ENCODE measurements around the gene CFAP410.
"Not testable (repeated sequence)": the region's sequence is repeated elsewhere in the genome, so short reads cannot be mapped to it uniquely, and the experiment has no call there.

Gene CFAP410

DNA sequence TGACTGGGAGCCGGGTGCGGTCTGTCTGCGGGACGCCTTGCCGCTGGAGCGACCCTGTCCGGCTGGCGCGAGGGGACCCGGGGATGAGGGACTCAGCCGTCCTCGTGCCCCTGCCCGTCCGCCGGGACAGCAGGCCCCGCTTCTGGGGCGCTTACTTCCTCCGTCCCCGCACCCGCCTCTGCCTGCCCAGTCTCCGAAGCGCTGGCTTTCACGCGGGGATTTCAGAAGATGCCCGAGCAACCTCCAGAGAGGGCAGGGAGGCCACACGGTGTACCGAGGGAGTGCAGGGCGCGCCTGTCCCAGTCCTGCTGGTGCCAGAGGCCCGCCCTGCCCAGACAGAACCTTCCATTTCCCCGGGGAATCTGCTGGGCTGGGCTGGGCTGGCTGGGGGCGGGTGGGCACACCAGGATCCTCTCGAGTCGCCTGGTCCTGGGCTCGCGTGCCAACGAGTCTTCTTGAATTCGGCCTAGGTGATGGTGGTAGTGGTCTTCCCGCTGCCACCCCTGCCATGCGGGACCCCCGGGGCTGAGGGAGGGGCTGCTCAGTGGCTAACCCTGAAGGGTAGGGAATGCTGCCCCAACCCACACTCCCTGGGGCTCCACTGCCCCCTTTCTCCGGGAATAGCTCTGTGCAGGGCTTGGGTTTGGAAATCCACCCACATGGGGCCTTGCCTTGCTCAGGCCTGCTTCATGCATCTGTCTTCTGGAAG lies 11.7 kb upstream of the CFAP410 start:
- no peak for DNase-seq (ENCODE audit: low spot score)

DNA sequence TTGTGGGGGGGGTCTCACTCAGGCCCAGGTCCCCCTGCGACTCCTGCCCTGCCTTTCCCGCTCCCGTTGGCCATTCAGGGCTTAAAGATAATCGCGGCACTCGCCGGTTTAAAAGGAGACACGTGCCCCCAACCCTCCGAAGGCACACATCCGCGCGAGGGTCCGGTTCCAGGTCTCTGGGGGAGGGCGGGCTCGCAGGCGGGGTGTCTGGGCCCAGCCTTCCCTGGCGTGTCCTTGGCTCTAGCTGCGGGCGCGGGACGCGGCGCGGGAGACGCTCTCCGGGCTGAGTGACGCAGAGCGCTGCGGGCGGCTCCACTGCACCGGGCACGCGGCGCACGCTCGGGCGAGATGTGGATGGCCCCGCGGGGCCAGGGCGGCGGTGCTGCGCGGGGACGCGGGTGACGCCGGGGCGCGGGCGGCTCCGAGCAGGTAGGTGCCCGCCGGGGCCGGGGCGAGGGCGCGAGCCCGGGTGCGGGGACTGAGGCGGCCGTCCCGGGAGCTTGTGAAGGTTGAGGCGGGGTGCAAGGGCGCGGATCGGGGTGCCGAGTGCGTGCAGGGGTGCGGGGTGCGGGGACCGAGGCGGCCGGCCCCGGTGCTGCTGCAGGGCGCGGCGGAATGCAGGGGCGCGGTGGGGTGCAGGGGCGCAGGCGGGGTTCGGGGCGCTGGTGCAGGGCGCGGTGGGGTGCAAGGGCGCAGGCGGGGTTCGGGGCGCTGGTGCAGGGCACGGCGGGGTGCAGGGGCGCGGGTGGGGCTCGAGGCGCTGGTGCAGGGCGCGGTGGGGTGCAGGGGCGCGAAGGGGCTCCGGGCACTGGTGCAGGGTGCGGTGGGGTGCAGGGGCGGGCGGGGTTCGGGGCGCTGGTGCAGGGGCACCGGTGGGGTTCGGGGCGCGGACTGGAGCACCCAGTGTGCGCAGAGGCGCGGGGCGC lies 10.9 kb upstream of the CFAP410 start:
- DNase-seq (ENCODE audit: low spot score) = no peak

DNA sequence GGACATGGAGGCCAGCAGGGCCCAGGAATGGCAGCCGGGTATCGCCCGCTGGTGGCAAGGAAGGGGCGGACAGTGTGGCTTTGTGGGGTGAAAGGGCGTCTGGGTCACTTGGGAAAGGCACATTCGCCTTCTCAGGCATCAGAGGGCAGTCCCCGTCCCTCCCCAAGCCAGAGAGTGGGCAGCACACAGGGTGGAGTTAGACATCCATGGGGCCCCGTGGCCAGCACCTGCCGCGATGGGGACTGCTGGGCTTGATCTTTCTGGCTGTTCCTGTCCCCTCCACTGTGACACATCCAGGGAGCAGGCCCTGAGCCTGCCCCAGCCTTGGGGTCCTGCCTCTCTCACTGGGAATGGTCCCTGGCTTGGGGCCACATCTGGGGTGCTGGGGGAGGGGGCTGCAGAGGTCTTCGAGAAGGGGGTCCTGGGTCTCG lies 10.2 kb upstream of the CFAP410 start:
- DNase-seq (ENCODE audit: low spot score) = no peak

DNA sequence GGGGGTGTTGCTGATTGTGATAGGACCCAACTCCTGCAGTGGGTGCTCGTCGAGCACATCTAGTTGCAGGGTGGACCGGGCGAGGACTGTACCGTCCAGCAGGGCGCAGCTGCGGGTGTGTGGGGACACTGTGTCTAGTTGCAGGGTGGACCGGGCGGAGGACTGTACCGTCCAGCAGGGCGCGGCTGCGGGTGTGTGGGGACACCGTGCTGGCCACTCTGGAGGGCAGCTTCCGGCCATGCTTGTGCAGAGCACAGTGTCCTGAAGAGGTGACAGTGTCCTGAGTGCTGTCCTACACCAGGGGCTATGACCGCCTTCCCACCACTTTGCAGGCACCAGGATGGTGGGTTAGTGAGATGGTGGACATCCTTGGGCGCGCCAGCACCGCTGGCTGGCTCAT lies 9.7 kb upstream of the CFAP410 start:
- DNase-seq (ENCODE audit: low spot score) = no peak

DNA sequence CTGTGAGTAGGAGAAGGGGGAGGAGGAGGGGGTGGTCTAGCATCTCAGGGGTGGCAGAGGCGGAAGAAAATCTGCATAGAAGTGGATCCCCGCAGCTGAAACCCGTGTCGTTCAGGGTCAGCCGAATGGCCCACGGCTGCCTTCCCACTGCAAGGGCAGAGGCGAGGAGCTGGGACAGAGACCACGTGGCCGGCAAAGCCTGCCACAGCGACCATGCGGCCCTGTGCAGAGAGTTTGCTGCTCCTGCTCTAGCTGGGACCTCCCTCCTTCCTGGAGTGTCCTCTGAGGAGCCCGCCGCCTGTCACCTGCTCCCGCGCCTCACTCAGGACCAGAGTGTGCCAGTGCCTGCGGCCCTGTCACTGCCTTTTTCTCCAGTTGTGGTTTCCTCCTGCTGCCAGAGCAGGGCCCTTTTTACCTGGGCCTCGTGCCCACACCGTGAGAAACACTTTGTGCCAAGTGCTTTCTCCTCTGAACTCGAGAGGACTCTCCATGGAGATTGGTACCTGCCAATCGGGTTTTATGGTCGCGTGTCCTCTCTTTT lies 8.8 kb upstream of the CFAP410 start:
- DNase-seq (ENCODE audit: low spot score) = no peak

DNA sequence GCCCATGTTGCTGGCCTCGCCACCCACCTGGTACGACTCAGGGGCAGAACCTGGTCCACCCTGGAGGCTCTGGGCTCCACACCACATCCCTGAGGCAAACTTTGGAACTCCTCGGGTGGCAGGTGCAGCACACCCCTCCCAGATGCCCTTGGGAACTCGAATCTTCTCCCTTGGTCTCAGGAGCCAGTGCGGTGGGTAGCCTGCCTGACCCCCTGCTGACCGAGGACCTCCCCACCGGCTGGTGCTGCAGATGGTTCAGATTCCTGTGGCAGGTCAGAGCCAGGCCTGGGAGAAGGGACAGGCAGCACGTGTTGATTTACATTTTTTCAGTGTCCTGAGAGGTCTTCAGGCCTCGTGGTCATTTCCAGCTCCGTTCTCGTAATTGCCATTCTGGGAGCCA lies 6.3 kb upstream of the CFAP410 start:
- no peak for DNase-seq (ENCODE audit: low spot score)

DNA sequence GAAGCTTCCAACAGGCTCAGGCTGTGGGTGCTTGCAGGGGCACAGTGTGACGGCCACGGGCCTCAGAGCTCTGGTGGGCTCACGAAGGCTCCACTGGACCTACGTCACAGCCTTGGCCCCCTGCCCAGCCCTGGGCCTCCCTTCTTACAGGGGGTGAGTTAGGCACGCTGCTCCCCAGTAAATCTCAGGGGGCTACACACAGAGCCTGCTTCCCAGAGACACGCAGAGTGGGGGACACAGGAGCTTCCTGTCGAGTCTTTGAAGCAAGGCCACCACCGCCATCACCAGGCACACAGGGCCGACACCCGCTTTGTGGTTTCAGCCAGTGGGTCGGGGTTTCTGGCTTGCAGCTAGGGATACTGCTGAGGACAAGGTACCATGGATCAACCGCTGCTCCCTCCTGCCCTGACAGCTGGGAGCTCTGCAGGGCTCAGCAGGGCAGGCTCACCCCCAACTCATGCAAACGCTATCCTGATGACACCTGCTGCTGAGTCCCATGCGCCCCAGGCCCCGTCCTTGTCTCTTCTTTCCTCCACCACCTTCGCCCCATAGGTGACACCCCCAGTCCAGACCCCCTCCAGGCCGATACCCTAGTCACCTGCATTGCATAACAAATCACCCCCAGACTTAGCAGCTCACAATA lies 5.5 kb upstream of the CFAP410 start:
- no peak for DNase-seq (ENCODE audit: low spot score)

DNA sequence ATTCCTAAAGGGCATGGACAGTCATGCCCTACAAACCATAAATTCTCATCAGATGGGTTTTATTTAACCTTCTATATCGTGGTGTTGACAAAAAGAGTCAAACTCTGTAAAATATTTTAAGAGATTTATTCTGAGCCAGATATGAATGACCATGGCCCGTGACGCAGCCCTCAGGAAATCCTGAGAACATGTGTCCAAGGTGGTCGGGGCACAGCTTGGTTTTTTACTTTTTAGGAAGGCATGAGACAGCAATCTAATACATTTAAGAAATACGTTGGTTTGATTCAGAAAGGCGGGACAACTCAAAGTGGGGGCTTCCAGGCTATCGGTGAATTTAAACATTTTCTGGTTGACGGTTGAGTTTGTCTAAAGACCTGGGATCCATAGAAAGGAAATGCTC lies 3.8 kb upstream of the CFAP410 start:
- not testable (repeated sequence) for DNase-seq (ENCODE audit: low spot score)

DNA sequence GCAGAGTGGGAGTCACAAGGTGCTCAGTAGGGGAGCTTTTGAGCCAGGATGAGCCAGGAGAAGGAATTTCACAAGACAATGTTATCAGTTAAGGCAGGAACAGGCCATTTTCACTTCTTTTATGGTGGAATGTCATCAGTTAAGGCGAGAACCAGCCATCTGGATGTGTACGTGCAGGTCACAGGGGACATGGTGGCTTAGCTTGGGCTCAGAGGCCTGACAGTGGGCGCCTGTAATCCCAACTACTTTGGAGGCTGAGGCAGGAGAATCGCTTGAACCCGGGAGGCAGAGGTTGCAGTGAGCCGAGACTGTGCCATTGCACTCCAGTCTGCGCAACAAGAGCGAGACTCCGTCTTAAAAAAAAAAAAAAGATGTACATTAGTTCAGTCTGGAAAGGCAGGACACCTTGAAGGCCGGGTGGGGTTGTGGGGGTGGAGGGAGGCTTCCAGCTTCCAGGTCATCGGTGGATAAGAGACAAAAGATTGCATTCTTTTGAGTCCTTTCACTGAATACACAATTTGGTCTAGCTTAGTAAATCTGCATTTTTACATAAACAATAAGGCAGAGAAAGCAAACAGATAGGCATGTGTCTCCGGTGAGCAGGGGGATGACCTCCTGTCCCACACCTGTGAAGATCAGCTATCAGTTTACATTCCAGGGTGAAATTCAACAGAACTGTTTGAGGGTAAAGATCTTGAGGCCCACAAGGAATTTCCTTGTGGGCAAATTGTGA lies 2.7 kb upstream of the CFAP410 start:
- not testable (repeated sequence) for DNase-seq (ENCODE audit: low spot score)

DNA sequence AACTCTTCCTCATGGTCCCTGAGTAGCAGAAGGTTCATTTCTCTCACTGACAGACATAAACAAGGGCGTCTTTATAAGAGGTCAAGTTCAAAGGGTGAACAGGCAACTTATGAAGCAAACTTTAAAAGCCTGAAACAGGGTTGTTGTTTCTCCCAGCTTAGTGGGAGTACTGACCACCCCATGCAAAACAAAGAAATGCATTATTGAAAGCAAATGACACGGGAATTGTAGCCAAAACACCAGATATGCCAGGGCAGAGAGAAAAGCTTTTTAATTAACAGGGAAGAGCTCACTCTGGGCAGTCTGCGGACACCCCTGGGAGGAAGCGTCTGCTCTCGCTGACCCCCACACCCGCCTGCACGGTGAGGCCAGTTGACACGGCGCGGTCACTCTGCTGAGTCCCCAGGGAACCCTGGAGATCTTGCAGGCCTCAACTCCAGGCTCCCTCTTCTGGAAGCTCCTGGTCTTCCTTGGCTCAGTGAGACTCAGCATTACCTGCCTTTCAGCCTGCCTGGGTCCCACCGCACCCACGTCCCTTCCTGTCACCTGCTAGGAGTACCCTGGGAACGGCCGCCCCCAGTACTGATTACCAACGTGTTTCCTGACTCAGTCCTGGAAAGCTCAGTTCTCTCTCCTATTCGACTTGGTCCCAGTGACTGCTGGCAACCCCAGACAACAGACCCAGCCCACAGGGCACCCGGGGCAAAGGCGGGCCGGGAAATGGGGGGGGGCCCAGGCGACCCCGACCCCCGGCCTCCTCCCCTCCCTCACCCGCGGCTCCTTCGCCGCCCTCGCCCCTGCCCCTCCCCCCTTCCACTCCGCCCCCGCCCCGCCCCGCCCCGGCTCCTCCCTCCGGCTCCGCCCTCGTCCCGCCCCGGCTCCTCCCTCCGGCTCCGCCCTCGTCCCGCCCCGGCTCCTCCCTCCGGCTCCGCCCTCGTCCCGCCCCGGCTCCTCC lies 972 bp downstream of the CFAP410 start:
- peak; percentile 83 for DNase-seq (ENCODE audit: low spot score)

DNA sequence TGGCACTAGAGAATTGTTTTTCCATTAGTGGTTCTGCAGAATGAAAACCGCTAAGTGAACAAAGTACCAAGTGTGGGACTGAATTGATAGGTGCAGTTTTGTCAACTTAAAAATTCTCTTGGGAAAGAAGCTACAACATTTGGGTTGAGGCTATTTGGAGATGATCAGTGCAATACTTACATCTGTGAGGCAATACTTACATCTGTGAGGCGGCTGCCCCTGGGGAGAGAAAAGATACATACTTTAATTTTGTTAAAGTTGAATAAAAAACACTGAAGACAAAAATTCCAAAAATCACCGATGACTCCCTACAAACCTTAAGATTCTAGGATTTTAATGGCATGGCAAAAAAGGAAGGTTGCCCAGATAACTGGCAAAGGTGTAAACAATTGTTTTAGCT lies 1.7 kb downstream of the CFAP410 start:
- no peak for DNase-seq (ENCODE audit: low spot score)

DNA sequence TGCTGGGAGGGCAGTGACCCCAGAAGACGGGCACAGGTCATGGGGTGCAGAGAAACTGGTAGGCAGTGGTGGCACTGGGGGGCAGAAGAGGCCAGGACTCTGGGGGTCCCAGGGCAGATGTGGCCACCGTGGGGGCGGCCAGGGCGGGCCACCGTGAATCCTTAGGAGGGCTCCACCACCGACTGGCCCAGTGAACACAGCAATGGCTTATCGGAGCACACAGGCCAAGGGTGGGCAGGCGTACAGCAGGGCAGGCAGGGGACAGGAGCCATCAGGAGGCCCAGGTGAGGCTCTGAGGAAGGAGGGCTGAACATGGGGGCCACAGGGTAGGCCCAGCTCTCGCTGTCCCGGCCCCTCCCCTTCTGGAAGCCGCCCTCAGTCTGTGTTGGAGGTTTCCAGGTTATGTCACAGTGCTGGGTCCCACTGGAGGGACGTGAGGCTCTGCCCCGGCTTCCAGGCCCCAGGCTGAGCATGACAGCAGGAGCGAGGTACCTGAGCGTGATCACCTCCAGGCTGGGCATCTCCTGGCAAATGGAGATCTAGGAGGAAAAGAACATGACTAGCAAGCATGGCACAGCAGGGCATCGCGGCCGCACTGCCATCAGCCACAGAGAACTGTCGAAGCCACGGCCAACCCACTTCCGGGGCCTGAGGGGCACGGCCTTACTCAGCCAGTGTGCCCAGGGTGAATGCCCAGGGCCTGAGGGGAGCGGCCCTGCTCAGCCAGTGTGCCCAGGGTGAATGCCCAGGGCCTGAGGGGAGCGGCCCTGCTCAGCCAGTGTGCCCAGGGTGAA lies 3.7 kb downstream of the CFAP410 start:
- DNase-seq (ENCODE audit: low spot score) = no peak

DNA sequence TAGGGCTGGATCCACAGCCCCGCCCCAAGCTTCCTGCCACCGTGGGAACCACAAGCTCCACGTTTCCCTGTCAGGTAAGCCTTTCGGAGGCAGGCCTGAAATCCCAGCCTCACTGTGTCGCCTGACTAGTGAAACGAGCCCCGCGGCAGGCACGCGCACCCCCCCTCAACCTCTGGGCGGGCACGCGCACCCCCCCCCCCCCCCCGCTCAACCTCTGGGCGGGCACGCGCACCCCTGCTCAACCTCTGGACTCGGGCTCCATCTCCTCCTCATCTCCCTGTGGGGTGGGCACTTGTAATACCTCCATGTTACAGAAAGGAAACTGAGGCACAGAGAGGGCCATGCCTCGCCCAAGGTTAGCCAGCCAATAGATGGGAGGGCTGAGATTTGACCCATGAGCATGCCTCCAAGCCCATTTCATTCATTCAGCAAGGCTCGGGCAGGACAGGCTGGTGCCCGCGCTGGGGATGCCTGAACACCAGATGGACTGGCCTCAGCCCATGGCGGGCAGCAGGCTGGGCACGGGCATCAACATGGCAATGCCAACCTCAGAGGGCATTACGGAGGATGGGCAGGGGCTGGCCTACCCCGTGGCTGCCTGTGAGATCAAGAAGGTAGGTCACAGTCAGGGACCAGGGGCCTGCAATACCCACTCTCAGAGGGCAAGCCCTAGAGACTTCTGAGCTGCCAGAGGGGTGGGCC lies 4.7 kb downstream of the CFAP410 start:
- DNase-seq (ENCODE audit: low spot score) = no peak

DNA sequence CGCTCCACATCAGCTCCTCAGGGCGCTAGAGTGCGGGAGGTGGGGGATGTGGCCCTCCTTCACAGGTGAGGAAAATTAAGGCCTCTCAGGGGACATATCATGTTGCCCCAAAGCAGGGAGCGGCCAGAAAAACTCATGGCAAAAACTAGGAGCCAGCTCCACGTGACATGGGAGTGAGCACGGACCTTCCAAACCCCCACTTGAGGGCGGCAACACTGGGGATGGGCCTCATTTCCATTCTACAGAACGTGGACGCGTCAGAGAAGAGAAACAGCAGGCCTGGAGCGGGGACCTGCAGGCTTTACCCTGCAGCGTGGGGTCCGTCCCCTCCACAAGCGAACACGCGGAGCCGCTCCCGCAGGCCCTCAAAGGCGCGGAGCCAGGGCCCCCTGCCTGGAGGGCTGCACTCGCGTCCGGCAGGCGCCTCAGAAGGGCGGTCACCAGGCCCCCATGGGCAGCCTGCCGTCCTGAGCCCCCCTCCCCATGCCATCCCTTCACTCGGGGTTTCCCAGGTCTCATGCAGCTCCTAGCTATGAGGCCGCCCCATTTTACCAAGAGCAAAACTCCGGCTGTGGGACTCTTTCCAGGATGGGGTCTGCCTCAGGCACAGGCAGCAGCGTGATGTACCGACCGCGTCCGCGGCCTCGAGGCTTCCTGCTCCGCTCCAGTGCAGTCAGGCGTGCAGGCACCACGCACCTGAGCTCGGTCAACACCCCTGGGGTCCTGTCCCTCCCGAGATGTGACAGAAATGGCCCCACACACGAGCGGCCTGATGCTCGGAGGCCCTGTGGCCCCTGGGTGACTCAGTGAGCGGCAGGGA lies 5.5 kb downstream of the CFAP410 start:
- DNase-seq (ENCODE audit: low spot score) = no peak

DNA sequence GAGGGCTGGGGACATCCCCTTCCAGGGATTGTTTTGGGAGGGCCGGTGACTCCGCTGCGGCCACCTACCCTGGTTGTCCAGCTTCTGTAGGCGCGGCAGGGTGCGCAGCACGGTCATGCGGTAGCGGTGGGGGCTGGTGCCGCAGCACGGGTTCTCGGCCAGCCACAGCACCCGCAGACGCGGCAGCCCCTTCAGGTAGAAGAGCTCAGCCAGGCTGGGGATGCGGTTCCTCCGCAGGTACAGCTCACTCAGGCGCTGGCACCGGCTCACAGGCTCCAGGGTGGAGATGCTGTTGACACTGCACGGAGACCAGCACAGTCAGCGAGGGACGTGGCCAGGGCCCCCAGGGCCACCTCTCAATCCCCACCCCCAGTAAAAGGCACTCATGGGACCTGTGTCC lies 6.2 kb downstream of the CFAP410 start:
- DNase-seq (ENCODE audit: low spot score) = no peak

DNA sequence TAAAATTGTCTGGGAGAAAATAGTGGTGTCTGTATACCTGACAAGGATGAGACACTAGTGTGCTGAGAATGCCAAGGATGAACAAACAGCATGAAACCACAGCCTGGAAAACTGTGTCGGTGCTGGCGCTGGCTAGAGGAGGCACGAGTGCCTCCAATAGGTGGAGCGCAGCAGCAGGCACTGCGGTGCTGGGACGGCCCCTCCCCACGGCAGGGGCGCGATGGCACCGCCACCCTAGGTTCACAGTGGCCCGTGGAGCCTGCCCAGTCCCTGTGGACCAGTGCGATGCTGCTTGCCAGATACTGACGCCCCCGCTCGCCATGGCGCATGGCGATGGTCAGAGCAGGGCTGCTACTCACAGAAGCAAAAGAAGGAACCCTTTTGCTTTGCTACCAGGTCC lies 6.8 kb downstream of the CFAP410 start:
- DNase-seq (ENCODE audit: low spot score) = no peak

DNA sequence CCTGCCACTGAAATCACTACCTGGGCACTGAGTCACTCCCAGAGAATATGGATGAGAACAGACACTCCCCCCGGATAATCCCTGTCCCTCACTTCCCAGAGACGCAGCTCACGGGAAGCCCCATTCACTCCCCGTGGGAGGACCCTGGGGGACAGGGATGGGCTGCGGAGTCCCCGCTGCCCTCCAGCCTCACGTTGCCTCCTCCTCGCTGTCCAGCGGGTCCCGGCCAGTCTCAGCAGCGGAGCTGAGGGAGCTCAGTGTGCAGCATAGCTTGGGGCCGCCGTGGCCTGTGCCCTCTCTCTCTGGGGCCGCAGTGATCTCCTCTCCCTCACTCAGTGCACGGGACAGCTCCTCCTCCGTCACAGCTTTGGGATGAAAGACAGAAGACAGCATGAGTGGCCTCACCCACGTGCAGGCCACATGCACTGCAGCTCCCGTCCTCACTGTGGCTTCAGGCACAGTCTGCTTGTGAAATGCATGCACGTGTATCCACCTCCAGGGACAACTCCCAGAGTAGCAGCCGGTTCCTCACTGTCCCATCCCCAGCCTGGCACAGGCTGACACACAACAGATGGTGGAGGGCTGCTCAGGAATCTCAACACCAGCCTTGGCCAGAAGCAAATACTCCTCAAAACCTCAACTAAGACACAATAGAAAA lies 7.4 kb downstream of the CFAP410 start:
- no peak for DNase-seq (ENCODE audit: low spot score)

DNA sequence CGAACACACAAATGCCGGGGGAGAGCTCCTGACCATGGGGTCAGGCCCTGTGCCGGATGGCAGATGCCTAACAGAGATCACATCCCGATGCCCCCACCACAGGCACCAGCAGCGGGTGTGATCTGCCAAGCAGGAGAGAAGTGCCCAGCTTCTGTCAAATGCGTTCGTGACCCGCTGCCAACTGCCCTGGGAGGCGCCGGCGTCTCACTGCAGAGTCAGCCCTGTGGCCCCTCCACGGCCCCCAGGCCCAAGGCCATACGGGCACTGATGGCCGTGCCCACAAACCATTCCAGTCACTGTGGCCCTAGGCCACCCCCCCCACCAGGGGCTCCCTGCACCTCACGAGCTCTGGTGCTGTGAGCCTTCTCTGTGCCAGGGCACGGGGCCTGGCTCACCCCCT lies 8.0 kb downstream of the CFAP410 start:
- no peak for DNase-seq (ENCODE audit: low spot score)

Data from Ammon's horn (tissue), 1 donor.